HCT116 (cell line): ENCODE data around the gene CEP43. TPM values are rescaled to one million over a fixed set of nuclear protein-coding genes. Genes with fewer than 3 reads are reported as not detected.

Experiments used
- ATAC-seq: fragments of 200-7000 bp; cut with Tn5 transposase; 2 replicates; pipeline ENCODE4 v1.9.1; 2020; ENCODE audit warnings: mild to moderate bottlenecking, moderate library complexity
- BruUV-seq: library from RNA; stranded (reverse); fragments of 400-500 nt; replicated peaks from 2 replicates; lab custom pipeline; 2021; lab: Mats Ljungman, UMichigan
- CTCF ChIA-PET: fragments of 300-600 bp; sonication (Branson Sonifier 250); formaldehyde crosslinking; loops from one replicate; lab custom pipeline; 2021; ENCODE audit warnings: antibody characterized with exemption; lab: Charles Lee
- POLR2A ChIA-PET: fragments of 300-600, 350-600 bp; sonication (Branson Sonifier 250); formaldehyde crosslinking; loops from one replicate; lab custom pipeline; 2021; ENCODE audit warnings: antibody characterized with exemption; lab: Charles Lee
- RAD21 ChIA-PET, 2 experiments: fragments of 300-600 bp; sonication (Branson Sonifier 250); formaldehyde crosslinking; loops; one replicate each; lab custom pipeline; 2023; ENCODE audit warnings: low total read pairs in 2 of 2; ENCODE audit not compliant: uncharacterized antibody in 2 of 2, unreplicated experiment in 2 of 2, low non-redundant PET in 1 of 2; lab: Charles Lee
- DNase-seq: peaks from one replicate; pipeline ENCODE4 v3.0.0-alpha.2; 2010; ENCODE audit warnings: low read depth, low spot score
- H2AFZ ChIP-seq: fragments of 200-600 bp; shearing (Covaris generic), sonication (generic); 2 replicates; pipeline ENCODE4 v1.6.1; 2017; ENCODE audit warnings: low read depth, mixed run types, mixed read lengths, antibody characterized with exemption, low read length; ENCODE audit not compliant: poor library complexity, severe bottlenecking
- H3K27ac ChIP-seq: 2 replicates; pipeline ENCODE4 v1.5.1; 2012; ENCODE audit warnings: low read depth, low read length
- H3K27me3 ChIP-seq: fragments of 200-600 bp; sonication (generic); 2 replicates; pipeline ENCODE4 v1.6.1; 2016; ENCODE audit warnings: mixed run types, low read length, mixed read lengths; ENCODE audit not compliant: insufficient read depth
- H3K36me3 ChIP-seq, 2 experiments: fragments of 200-500 bp in 1 of 2; fragments of 200-600 bp in 1 of 2; sonication (Bioruptor generic) in 1 of 2; sonication (generic) in 1 of 2; 2 replicates each; pipeline versions ENCODE4 v1.5.1 to v1.6.1; 2014 to 2016; ENCODE audit warnings: low read length in 2 of 2, inconsistent platforms in 1 of 2, mixed read lengths in 1 of 2, mixed run types in 1 of 2; ENCODE audit not compliant: insufficient read depth in 2 of 2, control insufficient read depth in 1 of 2
- H3K4me1 ChIP-seq, 2 experiments: fragments of 200-600 bp in 1 of 2; sonication (generic) in 1 of 2; 2 replicates each; pipeline versions ENCODE4 v1.5.1 to v1.6.1; 2012 to 2017; ENCODE audit warnings: low read length in 2 of 2, inconsistent platforms in 1 of 2, mild to moderate bottlenecking in 1 of 2, mixed read lengths in 1 of 2, mixed run types in 1 of 2, moderate library complexity in 1 of 2; ENCODE audit not compliant: insufficient read depth in 2 of 2, control insufficient read depth in 1 of 2
- H3K4me2 ChIP-seq: fragments of 200-600 bp; sonication (generic); 2 replicates; pipeline ENCODE4 v1.6.1; 2017; ENCODE audit warnings: mixed run types, low read length, mixed read lengths
- H3K4me3 ChIP-seq, 2 experiments: fragments of 200-600 bp in 1 of 2; sonication (generic) in 1 of 2; replicated peaks in 1 of 2; 2 replicates each; pipeline ENCODE4 v1.5.1; 2011 to 2016; ENCODE audit warnings: low read length in 2 of 2, control low read depth in 1 of 2, low read depth in 1 of 2, mild to moderate bottlenecking in 1 of 2, mixed read lengths in 1 of 2, mixed run types in 1 of 2
- H3K79me2 ChIP-seq: fragments of 200-600 bp; sonication (generic); 2 replicates; pipeline ENCODE4 v1.6.1; 2017; ENCODE audit warnings: mild to moderate bottlenecking, mixed run types, low read length, moderate library complexity, mixed read lengths; ENCODE audit not compliant: insufficient read depth
- H3K9ac ChIP-seq: fragments of 200-600 bp; sonication (generic); 2 replicates; pipeline ENCODE4 v1.6.1; 2016; ENCODE audit warnings: low read length, mixed read lengths
- H3K9me2 ChIP-seq: fragments of 200-600 bp; sonication (generic), shearing (Covaris generic); 2 replicates; pipeline ENCODE4 v1.6.1; 2017; ENCODE audit warnings: mixed run types, mild to moderate bottlenecking, moderate library complexity; ENCODE audit not compliant: insufficient read depth
- H3K9me3 ChIP-seq, 2 experiments: fragments of 200-500 bp in 1 of 2; fragments of 200-600 bp in 1 of 2; sonication (Bioruptor generic) in 1 of 2; sonication (generic) in 1 of 2; 2 replicates each; pipeline ENCODE4 v1.6.1; 2014 to 2017; ENCODE audit warnings: low read length in 2 of 2, mixed read lengths in 2 of 2, inconsistent platforms in 1 of 2, low read depth in 1 of 2, mild to moderate bottlenecking in 1 of 2, mixed run types in 1 of 2, moderate library complexity in 1 of 2; ENCODE audit not compliant: control insufficient read depth in 1 of 2, insufficient read depth in 1 of 2
- H4K20me1 ChIP-seq: fragments of 200-600 bp; sonication (generic), shearing (Covaris generic); 2 replicates; pipeline ENCODE4 v1.6.1; 2017; ENCODE audit warnings: mixed run types, mild to moderate bottlenecking, moderate library complexity; ENCODE audit not compliant: insufficient read depth
- CEBPB ChIP-seq: IDR thresholded peaks from 2 replicates; pipeline ENCODE4 v1.6.1; 2012; ENCODE audit warnings: low read depth
- EZH2phosphoT487 ChIP-seq: fragments of 200-600 bp; IDR thresholded peaks from 2 replicates; pipeline ENCODE4 v1.6.1; 2018; ENCODE audit warnings: antibody characterized with exemption, borderline replicate concordance
- FOSL1 ChIP-seq: IDR thresholded peaks from 2 replicates; pipeline ENCODE4 v1.6.1; 2012; ENCODE audit warnings: low read depth
- POLR2AphosphoS5 ChIP-seq: IDR thresholded peaks from 2 replicates; pipeline ENCODE4 v1.6.1; 2011; ENCODE audit warnings: mild to moderate bottlenecking, low read depth, low read length, moderate library complexity
- ZNF274 ChIP-seq: fragments of 200-500 bp; sonication (Bioruptor generic); IDR thresholded peaks from 2 replicates; pipeline ENCODE4 v1.6.1; 2014; ENCODE audit warnings: mild to moderate bottlenecking, low read depth, low read length, inconsistent platforms
- intact Hi-C: fragments of 100-400 bp; cut with micrococcal nuclease; formaldehyde crosslinking; loops from 2 replicates; pipeline ENCODE4 v1.10.0; 2022
- total RNA-seq: library from RNA; stranded (reverse); gene quantifications from one replicate; pipeline ENCODE4 v1.2.1, GENCODE V29; 2021; ENCODE audit not compliant: unreplicated experiment

CEP43 gene
- total RNA-seq, 1 experiment from 2014 or later = 15.8 TPM

DNA sequence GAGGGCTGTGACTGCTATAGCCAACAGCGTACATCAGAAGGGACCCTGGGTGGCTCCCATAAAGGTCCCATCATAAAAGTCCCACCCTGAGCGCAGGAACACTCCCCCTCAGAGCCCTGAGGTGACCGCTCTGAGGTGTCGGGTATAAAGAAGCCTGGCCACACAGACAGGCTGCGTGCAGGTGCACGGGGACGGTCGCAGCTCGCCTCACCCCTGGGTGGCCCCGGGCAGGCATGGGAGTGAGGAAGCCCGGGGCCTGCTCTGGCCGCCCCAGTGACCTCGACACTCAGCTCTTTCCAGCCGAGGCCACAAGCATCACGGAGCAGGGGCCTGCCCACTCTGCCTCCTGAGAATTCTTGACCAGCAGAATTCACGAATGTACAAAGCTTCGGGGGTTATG, 28.4 kb upstream of the CEP43 start:
- CTCF ChIA-PET = no interaction called here
- ATAC-seq = no peak

DNA sequence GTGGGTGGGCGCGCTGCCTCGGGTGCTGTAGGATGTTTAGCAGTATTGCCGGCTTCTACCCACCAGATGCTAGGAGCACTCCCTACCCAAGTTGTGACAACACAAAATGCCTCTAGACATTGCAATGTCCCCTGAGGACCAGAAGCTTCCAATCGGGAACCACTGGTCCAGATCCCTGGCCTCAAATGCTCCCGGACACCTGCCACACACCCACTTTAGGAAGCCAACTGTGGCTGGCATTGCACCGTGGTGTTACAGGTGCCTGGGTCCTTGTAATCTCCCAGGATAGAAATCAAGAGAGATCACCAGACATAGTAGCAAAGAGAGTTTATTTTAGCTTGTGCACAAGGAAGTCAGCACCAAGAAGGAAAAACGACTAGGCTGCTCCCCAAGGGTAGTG, 27.9 kb upstream of the CEP43 start:
- H2AFZ ChIP-seq = no peak overlapping the region
- H3K4me2 ChIP-seq = no peak overlapping the region
- no peak for ATAC-seq
- no peak for DNase-seq
- CTCF ChIA-PET = no interaction called here
- H3K9me2 ChIP-seq = no peaks in the 10 kb centered on the region
- no peaks in the 10 kb centered on the region for H3K9me3 ChIP-seq
- H3K4me1 ChIP-seq = no peaks in the 10 kb centered on the region
- H3K27me3 ChIP-seq = no peaks in the 10 kb centered on the region
- no peaks in the 10 kb centered on the region for H3K79me2 ChIP-seq
- no peak overlapping the region for H3K9ac ChIP-seq
- H3K36me3 ChIP-seq = no peaks in the 10 kb centered on the region
- RAD21 ChIA-PET = no interaction called here
- intact Hi-C loops = no loop called here
- no peak overlapping the region for H3K4me3 ChIP-seq
- no peak overlapping the region for H3K27ac ChIP-seq
- BruUV-seq = no TSS peak
- POLR2A ChIA-PET = no interaction called here
- H4K20me1 ChIP-seq = no peaks in the 10 kb centered on the region
- TF ChIP-seq EZH2phosphoT487 = no peak

More for the DNA sequence above, 28.4 kb upstream of the CEP43 start:
- DNase-seq = no peak
- RAD21 ChIA-PET = no interaction called here
- Histone ChIP-seq H3K9me3 (no peaks in the 10 kb centered on the region), H3K27ac (no peak overlapping the region), H2AFZ (no peak overlapping the region), H4K20me1 (no peaks in the 10 kb centered on the region), H3K27me3 (no peaks in the 10 kb centered on the region), H3K4me3 (no peak overlapping the region), H3K9ac (no peak overlapping the region)
- TF ChIP-seq FOSL1 (no peak), POLR2AphosphoS5 (no peak), ZNF274 (no peak), CEBPB (no peak)
- TF ChIP-seq, all 23 proteins: peak for 0
- BruUV-seq = no TSS peak
- no peaks in the 10 kb centered on the region for H3K79me2 ChIP-seq
- H3K9me2 ChIP-seq = no peaks in the 10 kb centered on the region
- H3K4me1 ChIP-seq = no peaks in the 10 kb centered on the region
- no peak overlapping the region for H3K4me2 ChIP-seq
- intact Hi-C loops = no loop called here
- POLR2A ChIA-PET = no interaction called here
- H3K36me3 ChIP-seq = no peaks in the 10 kb centered on the region
